Dendritic cell treated with granulocyte-macrophage colony-stimulating factor and Interleukin-4, amounts not matched to agents 40 ng/mL and 50 ng/mL, for 4 days (primary cell): ENCODE data around the gene PELO.

Experiments
- H3K27ac Mint-ChIP-seq: one replicate; pipeline ENCODE4 v1.8.0; 2022; ENCODE audit warnings: mild to moderate bottlenecking, mixed read lengths
- H3K27me3 Mint-ChIP-seq: one replicate; pipeline ENCODE4 v1.8.0; 2022; ENCODE audit warnings: mild to moderate bottlenecking, mixed read lengths
- H3K36me3 Mint-ChIP-seq: one replicate; pipeline ENCODE4 v1.8.0; 2022; ENCODE audit warnings: low read depth, mixed read lengths
- H3K4me1 Mint-ChIP-seq: one replicate; pipeline ENCODE4 v1.8.0; 2022; ENCODE audit warnings: low read depth, mixed read lengths
- H3K4me3 Mint-ChIP-seq: one replicate; pipeline ENCODE4 v1.8.0; 2022; ENCODE audit warnings: mild to moderate bottlenecking, moderate library complexity, mixed read lengths
- H3K9me3 Mint-ChIP-seq: one replicate; pipeline ENCODE4 v1.8.0; 2022; ENCODE audit warnings: mixed read lengths
- intact Hi-C: fragments of 100-400 bp; cut with micrococcal nuclease; formaldehyde crosslinking; loops from one replicate; pipeline ENCODE4 v1.15.0; 2022

The PELO gene

DNA sequence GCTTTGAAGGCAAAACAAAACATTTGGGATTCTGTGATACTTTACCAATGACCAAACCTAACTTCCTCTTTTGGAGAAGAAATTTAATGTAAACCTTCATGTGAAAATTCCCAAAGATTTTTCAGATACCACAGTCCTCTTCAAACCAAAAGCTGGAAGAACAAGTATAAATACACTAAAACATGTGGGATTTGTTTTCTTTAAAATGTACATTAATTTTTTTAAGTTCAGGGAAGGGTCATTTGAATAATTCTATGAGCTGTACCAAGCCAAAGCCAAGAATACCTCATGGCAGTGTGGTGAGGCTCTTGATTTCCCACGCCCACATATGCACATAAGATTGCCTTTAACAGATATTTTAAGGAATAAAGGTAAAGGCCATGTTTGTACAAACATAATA, 28.4 kb upstream of the PELO start:
- intact Hi-C loops, result no loop called here
- H3K4me1 Mint-ChIP-seq, result peaks cover 18% of the 10 kb centered on the region
- no peak overlapping the region for H3K27ac Mint-ChIP-seq
- H3K9me3 Mint-ChIP-seq, result no peaks in the 10 kb centered on the region
- H3K36me3 Mint-ChIP-seq, result no peaks in the 10 kb centered on the region
- peaks cover 2% of the 10 kb centered on the region for H3K27me3 Mint-ChIP-seq
- H3K4me3 Mint-ChIP-seq, result no peak overlapping the region

DNA sequence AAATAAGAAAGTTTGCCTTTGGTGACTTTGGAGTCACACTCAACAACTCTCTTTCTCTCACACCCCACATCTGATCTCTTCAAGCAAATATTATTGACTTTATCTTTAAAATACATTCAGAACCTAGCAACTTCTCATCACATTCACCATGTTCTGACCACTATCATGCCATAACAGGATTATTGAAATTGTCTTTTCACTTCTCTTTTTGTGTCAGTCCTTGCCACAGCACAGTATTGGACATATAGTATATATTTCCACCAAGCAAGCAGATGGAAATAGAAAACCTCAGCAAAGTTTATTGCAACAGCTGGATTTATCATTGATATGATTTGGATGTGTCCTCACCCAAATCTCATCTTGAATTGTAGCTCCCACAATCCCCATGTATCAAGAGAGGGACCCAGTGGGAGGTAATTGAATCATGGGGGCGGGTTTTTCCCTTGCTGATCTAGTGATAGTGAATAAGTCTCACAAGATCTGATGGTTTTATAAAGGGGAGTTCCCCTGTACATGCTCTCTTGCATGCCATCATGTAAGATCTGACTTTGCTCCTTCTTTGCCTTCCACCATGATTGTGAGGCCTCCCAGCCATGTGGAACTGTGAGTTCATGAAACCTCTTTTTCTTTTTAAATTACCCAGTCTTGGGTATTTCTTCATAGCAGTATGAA, 26.9 kb upstream of the PELO start:
- Mint-ChIP-seq H3K36me3 (no peaks in the 10 kb centered on the region), H3K4me3 (no peak overlapping the region), H3K4me1 (peaks cover 18% of the 10 kb centered on the region), H3K27ac (no peak overlapping the region), H3K27me3 (no peaks in the 10 kb centered on the region), H3K9me3 (no peaks in the 10 kb centered on the region)
- intact Hi-C loops, result no loop called here

DNA sequence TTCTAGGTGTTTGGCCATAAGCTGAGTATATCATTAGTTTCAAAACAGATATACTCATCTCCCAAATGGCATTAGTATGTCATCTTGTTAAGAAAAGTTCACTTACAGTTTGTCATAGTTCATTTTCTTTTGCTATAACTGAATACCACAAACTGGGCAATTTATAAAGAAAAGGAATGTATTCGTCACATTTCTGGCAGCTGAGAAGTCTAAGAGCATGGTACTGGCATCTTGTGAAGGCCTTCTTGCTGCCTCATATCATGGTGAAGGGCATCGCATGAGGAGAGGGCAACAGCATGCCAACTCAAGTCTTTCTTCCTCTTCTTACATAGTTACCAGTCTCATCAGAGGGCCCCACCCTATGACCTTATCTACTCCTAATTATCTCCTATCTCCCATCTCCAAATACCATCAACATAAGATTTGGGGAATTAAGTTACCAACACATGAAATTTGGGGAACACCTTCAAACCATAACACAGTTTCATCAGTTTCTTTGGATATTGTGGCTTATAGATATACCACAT, 20.4 kb upstream of the PELO start:
- no peaks in the 10 kb centered on the region for H3K9me3 Mint-ChIP-seq
- H3K36me3 Mint-ChIP-seq, result no peaks in the 10 kb centered on the region
- peak overlapping the region; percentile 80 for H3K27ac Mint-ChIP-seq
- intact Hi-C loops, result loop anchor here (2.0 kb wide), 1 partner anchor 34 kb away; no protein-coding TSS in a partner anchor
- H3K4me3 Mint-ChIP-seq, result no peak overlapping the region
- H3K4me1 Mint-ChIP-seq, result peaks cover 29% of the 10 kb centered on the region
- no peaks in the 10 kb centered on the region for H3K27me3 Mint-ChIP-seq

DNA sequence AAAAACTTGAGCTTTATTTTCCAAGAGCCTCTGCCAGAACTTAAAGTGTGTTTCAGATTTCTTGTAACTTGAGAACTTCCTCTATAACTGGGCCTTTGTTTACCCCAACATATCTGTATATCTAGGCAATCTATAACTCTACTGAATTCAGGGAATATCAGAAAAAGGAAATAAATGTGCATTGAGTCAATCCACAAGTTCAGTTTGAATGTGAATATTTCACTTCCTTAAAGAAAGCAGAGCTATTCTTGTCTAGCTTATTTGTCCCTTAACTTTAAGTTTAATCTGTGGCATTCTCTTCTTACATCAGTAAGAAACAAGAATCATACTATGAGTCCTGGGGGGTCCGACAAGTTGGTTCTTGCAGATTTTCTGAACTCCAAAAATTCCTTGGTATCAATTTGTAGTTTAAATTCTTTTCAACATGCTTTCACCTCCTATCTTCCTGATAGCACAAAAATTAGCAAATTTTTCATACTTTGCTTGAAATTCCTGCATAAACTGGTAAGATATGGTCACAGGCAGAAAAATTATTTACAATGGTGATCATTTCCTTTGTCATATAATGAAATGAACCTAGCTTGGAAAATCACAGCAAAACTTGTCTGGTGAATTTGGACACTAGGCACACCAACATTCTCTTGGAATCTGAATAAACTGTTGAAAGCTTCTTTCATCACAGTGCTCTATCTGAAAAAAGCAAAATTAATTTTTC, 19.8 kb upstream of the PELO start:
- intact Hi-C loops, result loop anchor here (2.0 kb wide), 1 partner anchor 33 kb away; no protein-coding TSS in a partner anchor
- Mint-ChIP-seq H3K4me1 (peaks cover 29% of the 10 kb centered on the region), H3K36me3 (no peaks in the 10 kb centered on the region), H3K27ac (peak overlapping the region; percentile 80), H3K4me3 (no peak overlapping the region), H3K9me3 (no peaks in the 10 kb centered on the region), H3K27me3 (no peaks in the 10 kb centered on the region)

GRCh38 chr5:52769061-52769460, 18.7 kb upstream of the PELO start:
- H3K9me3 Mint-ChIP-seq, result no peaks in the 10 kb centered on the region
- peak overlapping the region; percentile 58 for H3K27ac Mint-ChIP-seq
- H3K36me3 Mint-ChIP-seq, result no peaks in the 10 kb centered on the region
- peaks cover 2% of the 10 kb centered on the region for H3K27me3 Mint-ChIP-seq
- H3K4me1 Mint-ChIP-seq, result peaks cover 33% of the 10 kb centered on the region
- intact Hi-C loops, result no loop called here
- no peak overlapping the region for H3K4me3 Mint-ChIP-seq

DNA sequence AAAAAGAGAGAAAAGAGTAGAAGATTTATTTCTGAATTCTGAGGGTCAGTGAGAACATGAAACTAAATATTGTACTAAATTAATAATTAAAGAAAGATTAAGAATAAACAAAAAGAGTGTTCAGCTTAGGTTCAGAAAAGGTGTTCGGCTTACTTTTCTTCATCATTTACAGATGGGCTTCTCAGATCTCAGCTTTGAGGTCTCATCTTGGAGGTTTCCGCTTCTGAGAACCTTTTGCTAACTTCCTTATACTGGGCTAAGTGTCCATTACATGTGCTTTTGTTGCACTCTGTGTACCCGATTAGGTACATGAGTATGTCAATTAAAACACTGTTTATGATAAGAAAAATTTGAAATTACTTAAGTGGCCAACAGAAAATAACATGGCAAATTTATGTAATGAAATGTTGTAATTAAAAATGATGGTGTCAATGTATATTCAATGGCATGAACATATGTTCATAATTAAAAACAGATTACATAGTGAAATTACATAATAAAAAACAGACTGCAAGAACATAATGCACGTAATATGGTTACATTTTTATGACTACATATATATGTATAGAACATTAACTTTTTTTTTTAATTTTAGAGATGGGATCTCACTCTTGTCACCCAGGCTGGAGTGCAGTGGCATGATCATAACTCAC, 17.3 kb upstream of the PELO start:
- intact Hi-C loops, result no loop called here
- Mint-ChIP-seq H3K36me3 (no peaks in the 10 kb centered on the region), H3K27me3 (peaks cover 5% of the 10 kb centered on the region), H3K4me1 (peaks cover 38% of the 10 kb centered on the region), H3K27ac (no peak overlapping the region), H3K4me3 (no peak overlapping the region), H3K9me3 (no peaks in the 10 kb centered on the region)

- Mint-ChIP-seq H3K4me3 (no peak overlapping the region), H3K36me3 (no peaks in the 10 kb centered on the region), H3K27me3 (peaks cover 8% of the 10 kb centered on the region), H3K4me1 (peaks cover 47% of the 10 kb centered on the region), H3K27ac (no peak overlapping the region), H3K9me3 (no peaks in the 10 kb centered on the region)
- intact Hi-C loops, result no loop called here
These were observed 16.2 kb upstream of the PELO start for GRCh38 chr5:52771343-52772039.

- no peaks in the 10 kb centered on the region for H3K9me3 Mint-ChIP-seq
- H3K27me3 Mint-ChIP-seq, result peaks cover 8% of the 10 kb centered on the region
- H3K4me3 Mint-ChIP-seq, result no peak overlapping the region
- no peak overlapping the region for H3K27ac Mint-ChIP-seq
- H3K36me3 Mint-ChIP-seq, result no peaks in the 10 kb centered on the region
- intact Hi-C loops, result no loop called here
- H3K4me1 Mint-ChIP-seq, result peaks cover 36% of the 10 kb centered on the region
These were observed 15.0 kb upstream of the PELO start for GRCh38 chr5:52772668-52773067.

- Mint-ChIP-seq H3K27me3 (peaks cover 8% of the 10 kb centered on the region), H3K36me3 (no peaks in the 10 kb centered on the region), H3K4me3 (no peak overlapping the region), H3K27ac (no peak overlapping the region), H3K9me3 (no peaks in the 10 kb centered on the region), H3K4me1 (peaks cover 29% of the 10 kb centered on the region)
- intact Hi-C loops, result no loop called here
These were observed 14.4 kb upstream of the PELO start for GRCh38 chr5:52773342-52773741.

DNA sequence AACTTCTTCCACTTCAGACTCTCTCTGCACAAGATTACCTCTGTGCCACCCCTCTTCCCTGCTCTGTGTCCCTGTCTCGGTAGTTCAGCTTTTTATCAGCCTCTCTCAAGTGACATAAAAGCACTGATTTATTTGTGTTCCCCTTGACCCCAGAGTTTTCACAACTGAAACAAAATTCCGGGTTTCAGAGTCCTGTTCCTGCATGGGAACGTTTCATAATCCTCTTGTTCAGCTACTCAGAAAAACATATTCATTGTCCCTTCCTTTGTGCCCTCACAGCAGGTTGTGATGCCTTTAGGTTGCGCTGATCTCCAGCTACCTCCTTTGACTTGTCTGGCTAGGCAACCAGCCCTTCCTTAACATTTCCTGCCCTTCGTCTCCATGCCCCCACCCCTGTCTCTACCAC, 13.7 kb upstream of the PELO start:
- Mint-ChIP-seq H3K27me3 (peaks cover 8% of the 10 kb centered on the region), H3K27ac (peak overlapping the region; percentile 67), H3K4me3 (no peak overlapping the region), H3K4me1 (peaks cover 25% of the 10 kb centered on the region), H3K9me3 (no peaks in the 10 kb centered on the region), H3K36me3 (no peaks in the 10 kb centered on the region)
- intact Hi-C loops, result no loop called here

DNA sequence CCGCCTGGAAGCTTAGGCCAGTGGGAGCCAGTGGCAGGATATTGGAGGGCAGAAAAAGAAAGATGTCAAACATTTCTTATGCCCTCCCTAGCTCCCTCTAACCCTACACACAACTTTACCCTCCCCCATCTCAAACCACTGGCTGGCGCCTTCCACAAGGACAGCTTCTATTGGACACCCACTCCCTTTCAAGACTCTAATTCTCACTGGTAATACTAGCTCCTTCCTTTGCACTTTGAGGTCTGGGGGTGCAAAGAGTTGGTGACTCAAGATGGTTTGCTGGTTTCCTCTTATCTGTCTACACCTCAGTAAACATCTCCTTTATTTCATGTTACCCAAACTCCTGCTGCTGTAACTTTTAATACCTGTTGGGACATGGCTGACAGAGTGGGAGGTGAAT, 11.6 kb upstream of the PELO start:
- no peak overlapping the region for H3K4me3 Mint-ChIP-seq

GRCh38 chr5:52777186-52777585, 10.5 kb upstream of the PELO start:
- intact Hi-C loops, result no loop called here

More for the DNA sequence above, 11.6 kb upstream of the PELO start:
- Mint-ChIP-seq H3K36me3 (no peaks in the 10 kb centered on the region), H3K9me3 (no peaks in the 10 kb centered on the region), H3K27me3 (peaks cover 8% of the 10 kb centered on the region), H3K27ac (no peak overlapping the region), H3K4me1 (peaks cover 25% of the 10 kb centered on the region)
- intact Hi-C loops, result no loop called here

DNA sequence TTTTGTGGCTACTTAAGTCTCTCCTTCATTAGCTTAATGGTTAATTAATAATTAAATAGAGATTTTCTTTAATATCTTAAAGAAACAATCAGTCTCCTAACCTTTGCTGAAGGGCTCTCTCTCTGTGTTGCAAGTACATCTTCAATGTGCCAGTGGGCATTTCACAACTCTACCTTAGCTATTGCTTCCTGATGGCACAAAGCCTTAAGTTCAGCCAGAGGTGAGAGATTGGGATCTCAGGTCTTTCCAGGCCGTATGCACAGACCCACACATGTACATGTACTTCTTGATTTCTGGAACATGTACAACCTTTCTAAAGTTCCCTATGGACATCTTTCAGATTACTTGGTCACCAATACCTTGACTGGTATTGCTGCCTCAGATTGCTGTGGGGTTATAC, 8.9 kb upstream of the PELO start:
- H3K27me3 Mint-ChIP-seq, result peaks cover 8% of the 10 kb centered on the region

More at GRCh38 chr5:52777186-52777585, 10.5 kb upstream of the PELO start:
- Mint-ChIP-seq H3K27ac (no peak overlapping the region), H3K27me3 (peaks cover 8% of the 10 kb centered on the region), H3K9me3 (no peaks in the 10 kb centered on the region), H3K36me3 (no peaks in the 10 kb centered on the region), H3K4me1 (peaks cover 20% of the 10 kb centered on the region), H3K4me3 (no peak overlapping the region)

More for the DNA sequence above, 8.9 kb upstream of the PELO start:
- Mint-ChIP-seq H3K9me3 (no peaks in the 10 kb centered on the region), H3K4me1 (peaks cover 19% of the 10 kb centered on the region), H3K27ac (no peak overlapping the region), H3K36me3 (no peaks in the 10 kb centered on the region), H3K4me3 (no peak overlapping the region)
- intact Hi-C loops, result no loop called here
